ENCODE data around the gene HMGB4. TPM values are rescaled to one million over a fixed set of nuclear protein-coding genes. Genes with fewer than 3 reads are reported as not detected.

HMGB4 gene
- polyA plus RNA-seq, 1 donor (not counting 4 experiments of a cell fraction or from before 2014, with no cell fraction given), result not detected

DNA sequence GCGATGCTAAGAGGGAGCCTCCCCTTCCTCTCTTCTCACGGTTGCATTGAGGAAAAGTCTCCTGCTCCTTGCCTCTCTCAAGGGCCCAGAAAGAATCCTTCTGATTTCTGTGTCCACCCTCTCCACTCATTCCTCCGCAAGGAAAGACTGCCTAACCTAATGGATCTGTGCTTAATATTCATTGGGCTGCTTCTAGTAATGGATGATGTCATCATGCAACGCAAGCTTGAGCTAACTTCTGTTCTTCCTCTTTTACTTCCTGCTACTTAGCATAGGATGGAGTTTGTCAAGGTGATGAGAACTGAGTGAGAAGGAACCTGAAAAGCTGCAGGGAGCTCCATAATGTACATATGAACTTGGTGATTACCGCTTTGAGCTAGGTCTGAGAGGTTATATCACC, 35.2 kb upstream of the HMGB4 start:
- DNase-seq (ENCODE audit: low read depth, low spot score), result no peak
- H3K27ac ChIP-seq (ENCODE audit: control insufficient read depth, insufficient read depth, low read length), result no peak overlapping the region
- H3K4me1 ChIP-seq (ENCODE audit: control insufficient read depth, extremely low read depth, insufficient read depth, low read length), result no peaks in the 10 kb centered on the region
- FAIRE-seq, result no peak
- H4K20me1 ChIP-seq (ENCODE audit: control insufficient read depth, extremely low read depth, insufficient read depth, low read length), result no peaks in the 10 kb centered on the region
- no peak overlapping the region for H3K9ac ChIP-seq (ENCODE audit: control insufficient read depth, extremely low read depth, insufficient read depth, low read length)
- H2AFZ ChIP-seq (ENCODE audit: control insufficient read depth, low read length), result no peak overlapping the region
- no peaks in the 10 kb centered on the region for H3K79me2 ChIP-seq (ENCODE audit: control insufficient read depth, insufficient read depth, low read length)
- no peaks in the 10 kb centered on the region for H3K9me1 ChIP-seq (ENCODE audit: control insufficient read depth, extremely low read depth, insufficient read depth, low read length)
- H3K4me3 ChIP-seq (ENCODE audit: control insufficient read depth in 2 of 3, extremely low read depth in 1 of 3, insufficient read depth in 2 of 3, low read depth in 1 of 3, low read length in 3 of 3), result no peak overlapping the region
- H3K27me3 ChIP-seq (ENCODE audit: control insufficient read depth, extremely low read depth, insufficient read depth, low read length), result no peaks in the 10 kb centered on the region
- H3K4me2 ChIP-seq (ENCODE audit: control insufficient read depth, extremely low read depth, insufficient read depth, low read depth, low read length), result no peak overlapping the region
- H3K9me3 ChIP-seq (ENCODE audit: control insufficient read depth, low read depth, low read length), result no peaks in the 10 kb centered on the region
- no peak for TF ChIP-seq EZH2 (IDR thresholded peaks at IDR 0.05; ENCODE audit: low read length)
- TF ChIP-seq, protein P1, sequence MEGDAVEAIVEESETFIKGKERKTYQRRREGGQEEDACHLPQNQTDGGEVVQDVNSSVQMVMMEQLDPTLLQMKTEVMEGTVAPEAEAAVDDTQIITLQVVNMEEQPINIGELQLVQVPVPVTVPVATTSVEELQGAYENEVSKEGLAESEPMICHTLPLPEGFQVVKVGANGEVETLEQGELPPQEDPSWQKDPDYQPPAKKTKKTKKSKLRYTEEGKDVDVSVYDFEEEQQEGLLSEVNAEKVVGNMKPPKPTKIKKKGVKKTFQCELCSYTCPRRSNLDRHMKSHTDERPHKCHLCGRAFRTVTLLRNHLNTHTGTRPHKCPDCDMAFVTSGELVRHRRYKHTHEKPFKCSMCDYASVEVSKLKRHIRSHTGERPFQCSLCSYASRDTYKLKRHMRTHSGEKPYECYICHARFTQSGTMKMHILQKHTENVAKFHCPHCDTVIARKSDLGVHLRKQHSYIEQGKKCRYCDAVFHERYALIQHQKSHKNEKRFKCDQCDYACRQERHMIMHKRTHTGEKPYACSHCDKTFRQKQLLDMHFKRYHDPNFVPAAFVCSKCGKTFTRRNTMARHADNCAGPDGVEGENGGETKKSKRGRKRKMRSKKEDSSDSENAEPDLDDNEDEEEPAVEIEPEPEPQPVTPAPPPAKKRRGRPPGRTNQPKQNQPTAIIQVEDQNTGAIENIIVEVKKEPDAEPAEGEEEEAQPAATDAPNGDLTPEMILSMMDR (optimal IDR thresholded peaks at IDR 0.05 in 1 of 3, IDR thresholded peaks at IDR 0.05 in 1 of 3, conservative IDR thresholded peaks at IDR 0.05 in 1 of 3; ENCODE audit: extremely low read depth in 1 of 3, insufficient read depth in 2 of 3, low read length in 3 of 3), result no peak
- no peaks in the 10 kb centered on the region for H3K36me3 ChIP-seq (ENCODE audit: control insufficient read depth in 2 of 2, extremely low read depth in 1 of 2, insufficient read depth in 2 of 2, low read length in 2 of 2)
- dilution Hi-C loops (cut with MboI; ENCODE audit: extremely low pct_ligation_motif_present, low sequenced_read_pairs), result no loop called here

DNA sequence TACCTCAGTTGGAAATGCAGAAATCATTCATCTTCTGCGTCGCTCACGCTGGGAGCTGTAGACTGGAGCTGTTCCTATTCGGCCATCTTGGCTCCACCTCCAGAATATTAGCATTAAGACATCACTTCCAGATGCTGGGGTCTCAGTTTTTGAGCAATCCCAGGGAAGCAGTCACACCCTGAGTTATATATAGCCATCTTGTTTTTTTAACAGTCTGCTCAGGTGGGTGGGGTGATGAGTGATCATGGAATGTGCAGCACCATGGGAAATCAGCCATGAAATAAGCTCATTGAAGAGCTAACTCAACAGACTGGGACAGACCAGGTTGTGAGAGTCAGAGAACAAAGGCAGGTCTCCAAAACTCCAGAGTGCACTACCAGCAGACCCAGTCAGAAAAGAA, 27.0 kb upstream of the HMGB4 start:
- no peaks in the 10 kb centered on the region for H3K9me3 ChIP-seq (ENCODE audit: control insufficient read depth, low read depth, low read length)
- H2AFZ ChIP-seq (ENCODE audit: control insufficient read depth, low read length), result no peak overlapping the region
- dilution Hi-C loops (cut with MboI; ENCODE audit: extremely low pct_ligation_motif_present, low sequenced_read_pairs), result no loop called here
- H3K27ac ChIP-seq (ENCODE audit: control insufficient read depth, insufficient read depth, low read length), result no peak overlapping the region
- H3K4me2 ChIP-seq (ENCODE audit: control insufficient read depth, extremely low read depth, insufficient read depth, low read depth, low read length), result no peak overlapping the region
- H3K4me3 ChIP-seq (ENCODE audit: control insufficient read depth in 2 of 3, extremely low read depth in 1 of 3, insufficient read depth in 2 of 3, low read depth in 1 of 3, low read length in 3 of 3), result no peak overlapping the region
- H3K79me2 ChIP-seq (ENCODE audit: control insufficient read depth, insufficient read depth, low read length), result no peaks in the 10 kb centered on the region
- no peaks in the 10 kb centered on the region for H4K20me1 ChIP-seq (ENCODE audit: control insufficient read depth, extremely low read depth, insufficient read depth, low read length)
- DNase-seq (ENCODE audit: low read depth, low spot score), result no peak
- no peaks in the 10 kb centered on the region for H3K4me1 ChIP-seq (ENCODE audit: control insufficient read depth, extremely low read depth, insufficient read depth, low read length)
- no peaks in the 10 kb centered on the region for H3K9me1 ChIP-seq (ENCODE audit: control insufficient read depth, extremely low read depth, insufficient read depth, low read length)
- H3K9ac ChIP-seq (ENCODE audit: control insufficient read depth, extremely low read depth, insufficient read depth, low read length), result no peak overlapping the region
- no peak for FAIRE-seq
- TF ChIP-seq, protein P1 (optimal IDR thresholded peaks at IDR 0.05 in 1 of 3, IDR thresholded peaks at IDR 0.05 in 1 of 3, conservative IDR thresholded peaks at IDR 0.05 in 1 of 3; ENCODE audit: extremely low read depth in 1 of 3, insufficient read depth in 2 of 3, low read length in 3 of 3), result no peak
- TF ChIP-seq EZH2 (IDR thresholded peaks at IDR 0.05; ENCODE audit: low read length), result no peak
- no peaks in the 10 kb centered on the region for H3K36me3 ChIP-seq (ENCODE audit: control insufficient read depth in 2 of 2, extremely low read depth in 1 of 2, insufficient read depth in 2 of 2, low read length in 2 of 2)
- H3K27me3 ChIP-seq (ENCODE audit: control insufficient read depth, extremely low read depth, insufficient read depth, low read length), result no peaks in the 10 kb centered on the region

All from keratinocyte (primary cell).